Measurements from ENCODE around the gene CACNA2D3. TPM values are rescaled to one million over a fixed set of nuclear protein-coding genes. Genes with fewer than 3 reads are reported as not detected.

CACNA2D3 gene
- polyA plus RNA-seq, 1 donor (not counting 4 experiments of a cell fraction or from before 2014, with no cell fraction given): 0.08 TPM

DNA sequence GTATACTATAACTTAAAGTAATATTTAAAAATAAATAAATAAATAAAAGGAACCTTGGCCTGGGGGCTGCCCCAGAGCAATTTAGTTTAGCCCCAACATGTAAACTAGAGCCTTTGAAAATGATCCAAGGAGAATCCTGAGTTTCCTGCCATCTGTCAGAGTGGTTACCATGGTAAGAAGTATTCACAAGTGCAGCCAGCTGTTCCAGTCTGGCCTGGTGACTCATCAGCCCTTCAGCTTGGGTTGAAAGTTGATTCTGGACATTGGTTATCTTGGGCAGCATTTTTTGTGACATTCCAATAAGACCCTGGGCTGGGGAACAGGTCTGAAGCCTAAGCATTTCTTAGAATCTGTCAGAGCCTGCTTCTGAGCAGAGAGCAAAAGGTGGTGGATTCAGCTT is 878.2 kb downstream of the CACNA2D3 start:
- Histone ChIP-seq H3K27me3 (ENCODE audit: control insufficient read depth, extremely low read depth, insufficient read depth, low read length) (no peaks in the 10 kb centered on the region), H3K79me2 (ENCODE audit: control insufficient read depth, insufficient read depth, low read length) (no peaks in the 10 kb centered on the region), H4K20me1 (ENCODE audit: control insufficient read depth, extremely low read depth, insufficient read depth, low read length) (no peaks in the 10 kb centered on the region), H3K27ac (ENCODE audit: control insufficient read depth, insufficient read depth, low read length) (no peak overlapping the region), H3K4me3 (ENCODE audit: control insufficient read depth in 2 of 3, extremely low read depth in 1 of 3, insufficient read depth in 2 of 3, low read depth in 1 of 3, low read length in 3 of 3) (no peak overlapping the region), H3K9me3 (ENCODE audit: control insufficient read depth, low read depth, low read length) (no peaks in the 10 kb centered on the region), H3K9ac (ENCODE audit: control insufficient read depth, extremely low read depth, insufficient read depth, low read length) (no peak overlapping the region), H2AFZ (ENCODE audit: control insufficient read depth, low read length) (no peak overlapping the region), H3K4me2 (ENCODE audit: control insufficient read depth, extremely low read depth, insufficient read depth, low read depth, low read length) (no peak overlapping the region), H3K36me3 (ENCODE audit: control insufficient read depth in 2 of 2, extremely low read depth in 1 of 2, insufficient read depth in 2 of 2, low read length in 2 of 2) (no peaks in the 10 kb centered on the region), H3K9me1 (ENCODE audit: control insufficient read depth, extremely low read depth, insufficient read depth, low read length) (no peaks in the 10 kb centered on the region), H3K4me1 (ENCODE audit: control insufficient read depth, extremely low read depth, insufficient read depth, low read length) (no peaks in the 10 kb centered on the region)
- no peak for TF ChIP-seq EZH2 (IDR thresholded peaks at IDR 0.05; ENCODE audit: low read length)
- dilution Hi-C loops (cut with MboI; ENCODE audit: extremely low pct_ligation_motif_present, low sequenced_read_pairs): no loop called here
- no peak for FAIRE-seq
- DNase-seq (ENCODE audit: low read depth, low spot score): no peak

DNA sequence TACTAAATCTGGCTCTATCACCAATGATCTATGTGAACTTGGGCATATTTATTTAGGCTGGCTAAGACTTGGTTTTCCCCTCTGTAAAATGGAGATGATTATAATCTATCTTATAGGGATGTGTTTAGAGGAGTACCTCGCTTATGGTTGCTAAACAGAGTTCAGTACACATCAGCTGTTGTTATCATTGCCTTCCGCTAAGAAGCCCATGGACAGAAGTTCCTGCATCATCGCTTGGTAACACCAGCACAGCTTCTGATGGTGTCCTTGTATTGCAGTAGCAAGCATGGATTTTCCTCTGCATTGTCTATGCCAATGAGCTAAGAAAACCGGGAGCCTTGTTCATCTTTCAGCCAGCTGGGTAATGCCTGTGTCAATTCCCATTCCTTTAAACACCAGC is 878.6 kb downstream of the CACNA2D3 start:
- H3K4me2 ChIP-seq (ENCODE audit: control insufficient read depth, extremely low read depth, insufficient read depth, low read depth, low read length): no peak overlapping the region
- DNase-seq (ENCODE audit: low read depth, low spot score) (no peak), FAIRE-seq (no peak)
- no peak overlapping the region for H3K27ac ChIP-seq (ENCODE audit: control insufficient read depth, insufficient read depth, low read length)
- H3K9ac ChIP-seq (ENCODE audit: control insufficient read depth, extremely low read depth, insufficient read depth, low read length): no peak overlapping the region
- H4K20me1 ChIP-seq (ENCODE audit: control insufficient read depth, extremely low read depth, insufficient read depth, low read length): no peaks in the 10 kb centered on the region
- no peaks in the 10 kb centered on the region for H3K27me3 ChIP-seq (ENCODE audit: control insufficient read depth, extremely low read depth, insufficient read depth, low read length)
- no peaks in the 10 kb centered on the region for H3K36me3 ChIP-seq (ENCODE audit: control insufficient read depth in 2 of 2, extremely low read depth in 1 of 2, insufficient read depth in 2 of 2, low read length in 2 of 2)
- H3K4me3 ChIP-seq (ENCODE audit: control insufficient read depth in 2 of 3, extremely low read depth in 1 of 3, insufficient read depth in 2 of 3, low read depth in 1 of 3, low read length in 3 of 3): no peak overlapping the region
- H3K79me2 ChIP-seq (ENCODE audit: control insufficient read depth, insufficient read depth, low read length): no peaks in the 10 kb centered on the region
- dilution Hi-C loops (cut with MboI; ENCODE audit: extremely low pct_ligation_motif_present, low sequenced_read_pairs): no loop called here
- H2AFZ ChIP-seq (ENCODE audit: control insufficient read depth, low read length): no peak overlapping the region
- no peaks in the 10 kb centered on the region for H3K9me3 ChIP-seq (ENCODE audit: control insufficient read depth, low read depth, low read length)
- no peaks in the 10 kb centered on the region for H3K4me1 ChIP-seq (ENCODE audit: control insufficient read depth, extremely low read depth, insufficient read depth, low read length)
- no peak for TF ChIP-seq EZH2 (IDR thresholded peaks at IDR 0.05; ENCODE audit: low read length)
- TF ChIP-seq, protein P1, sequence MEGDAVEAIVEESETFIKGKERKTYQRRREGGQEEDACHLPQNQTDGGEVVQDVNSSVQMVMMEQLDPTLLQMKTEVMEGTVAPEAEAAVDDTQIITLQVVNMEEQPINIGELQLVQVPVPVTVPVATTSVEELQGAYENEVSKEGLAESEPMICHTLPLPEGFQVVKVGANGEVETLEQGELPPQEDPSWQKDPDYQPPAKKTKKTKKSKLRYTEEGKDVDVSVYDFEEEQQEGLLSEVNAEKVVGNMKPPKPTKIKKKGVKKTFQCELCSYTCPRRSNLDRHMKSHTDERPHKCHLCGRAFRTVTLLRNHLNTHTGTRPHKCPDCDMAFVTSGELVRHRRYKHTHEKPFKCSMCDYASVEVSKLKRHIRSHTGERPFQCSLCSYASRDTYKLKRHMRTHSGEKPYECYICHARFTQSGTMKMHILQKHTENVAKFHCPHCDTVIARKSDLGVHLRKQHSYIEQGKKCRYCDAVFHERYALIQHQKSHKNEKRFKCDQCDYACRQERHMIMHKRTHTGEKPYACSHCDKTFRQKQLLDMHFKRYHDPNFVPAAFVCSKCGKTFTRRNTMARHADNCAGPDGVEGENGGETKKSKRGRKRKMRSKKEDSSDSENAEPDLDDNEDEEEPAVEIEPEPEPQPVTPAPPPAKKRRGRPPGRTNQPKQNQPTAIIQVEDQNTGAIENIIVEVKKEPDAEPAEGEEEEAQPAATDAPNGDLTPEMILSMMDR (optimal IDR thresholded peaks at IDR 0.05 in 1 of 3, IDR thresholded peaks at IDR 0.05 in 1 of 3, conservative IDR thresholded peaks at IDR 0.05 in 1 of 3; ENCODE audit: extremely low read depth in 1 of 3, insufficient read depth in 2 of 3, low read length in 3 of 3): no peak
- H3K9me1 ChIP-seq (ENCODE audit: control insufficient read depth, extremely low read depth, insufficient read depth, low read length): no peaks in the 10 kb centered on the region

DNA sequence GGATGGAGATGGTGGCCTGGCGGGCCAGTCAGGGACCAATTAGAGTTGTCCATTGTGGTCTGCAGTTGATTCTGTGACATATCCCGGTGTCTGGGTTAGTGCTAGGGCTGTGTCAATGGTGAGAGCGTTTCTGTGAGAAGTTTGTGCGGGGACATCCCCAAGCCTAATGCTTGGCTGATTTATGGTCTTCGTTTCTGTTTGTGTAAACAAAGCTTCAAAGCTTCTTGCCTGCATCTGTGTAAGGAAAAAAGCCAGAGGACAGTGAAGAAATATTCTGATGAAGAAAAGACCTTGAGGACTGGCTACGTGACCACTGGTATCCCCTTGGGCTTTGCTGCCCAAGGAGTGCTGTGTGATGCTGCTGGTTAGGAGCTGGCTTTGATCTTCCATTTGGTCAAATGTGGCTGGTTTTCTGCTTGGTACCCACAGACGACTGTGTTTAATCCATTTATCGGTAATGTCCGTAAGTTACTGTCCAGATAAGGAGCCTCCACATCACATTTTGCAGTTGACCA is 880.1 kb downstream of the CACNA2D3 start:
- H3K9me3 ChIP-seq (ENCODE audit: control insufficient read depth, low read depth, low read length): no peaks in the 10 kb centered on the region
- no peaks in the 10 kb centered on the region for H3K27me3 ChIP-seq (ENCODE audit: control insufficient read depth, extremely low read depth, insufficient read depth, low read length)
- no peak for FAIRE-seq
- H3K4me3 ChIP-seq (ENCODE audit: control insufficient read depth in 2 of 3, extremely low read depth in 1 of 3, insufficient read depth in 2 of 3, low read depth in 1 of 3, low read length in 3 of 3): no peak overlapping the region
- no peak for TF ChIP-seq EZH2 (IDR thresholded peaks at IDR 0.05; ENCODE audit: low read length)
- TF ChIP-seq, protein P1 (optimal IDR thresholded peaks at IDR 0.05 in 1 of 3, IDR thresholded peaks at IDR 0.05 in 1 of 3, conservative IDR thresholded peaks at IDR 0.05 in 1 of 3; ENCODE audit: extremely low read depth in 1 of 3, insufficient read depth in 2 of 3, low read length in 3 of 3): no peak
- no peaks in the 10 kb centered on the region for H3K36me3 ChIP-seq (ENCODE audit: control insufficient read depth in 2 of 2, extremely low read depth in 1 of 2, insufficient read depth in 2 of 2, low read length in 2 of 2)
- no peak overlapping the region for H3K9ac ChIP-seq (ENCODE audit: control insufficient read depth, extremely low read depth, insufficient read depth, low read length)
- no peaks in the 10 kb centered on the region for H3K9me1 ChIP-seq (ENCODE audit: control insufficient read depth, extremely low read depth, insufficient read depth, low read length)
- H2AFZ ChIP-seq (ENCODE audit: control insufficient read depth, low read length): no peak overlapping the region
- H3K4me1 ChIP-seq (ENCODE audit: control insufficient read depth, extremely low read depth, insufficient read depth, low read length): no peaks in the 10 kb centered on the region
- no peak for DNase-seq (ENCODE audit: low read depth, low spot score)
- no peak overlapping the region for H3K27ac ChIP-seq (ENCODE audit: control insufficient read depth, insufficient read depth, low read length)
- no peaks in the 10 kb centered on the region for H3K79me2 ChIP-seq (ENCODE audit: control insufficient read depth, insufficient read depth, low read length)
- H3K4me2 ChIP-seq (ENCODE audit: control insufficient read depth, extremely low read depth, insufficient read depth, low read depth, low read length): no peak overlapping the region
- no peaks in the 10 kb centered on the region for H4K20me1 ChIP-seq (ENCODE audit: control insufficient read depth, extremely low read depth, insufficient read depth, low read length)
- dilution Hi-C loops (cut with MboI; ENCODE audit: extremely low pct_ligation_motif_present, low sequenced_read_pairs): no loop called here
